Measurements from ENCODE around the gene MT1M. TPM values are rescaled to one million over a fixed set of nuclear protein-coding genes. Genes with fewer than 3 reads are reported as not detected.

The MT1M gene
- total and polyA plus RNA-seq, 10 of the 15 experiments (the other 5 are each of a cell fraction or from before 2014, with no cell fraction given): not detected

DNA sequence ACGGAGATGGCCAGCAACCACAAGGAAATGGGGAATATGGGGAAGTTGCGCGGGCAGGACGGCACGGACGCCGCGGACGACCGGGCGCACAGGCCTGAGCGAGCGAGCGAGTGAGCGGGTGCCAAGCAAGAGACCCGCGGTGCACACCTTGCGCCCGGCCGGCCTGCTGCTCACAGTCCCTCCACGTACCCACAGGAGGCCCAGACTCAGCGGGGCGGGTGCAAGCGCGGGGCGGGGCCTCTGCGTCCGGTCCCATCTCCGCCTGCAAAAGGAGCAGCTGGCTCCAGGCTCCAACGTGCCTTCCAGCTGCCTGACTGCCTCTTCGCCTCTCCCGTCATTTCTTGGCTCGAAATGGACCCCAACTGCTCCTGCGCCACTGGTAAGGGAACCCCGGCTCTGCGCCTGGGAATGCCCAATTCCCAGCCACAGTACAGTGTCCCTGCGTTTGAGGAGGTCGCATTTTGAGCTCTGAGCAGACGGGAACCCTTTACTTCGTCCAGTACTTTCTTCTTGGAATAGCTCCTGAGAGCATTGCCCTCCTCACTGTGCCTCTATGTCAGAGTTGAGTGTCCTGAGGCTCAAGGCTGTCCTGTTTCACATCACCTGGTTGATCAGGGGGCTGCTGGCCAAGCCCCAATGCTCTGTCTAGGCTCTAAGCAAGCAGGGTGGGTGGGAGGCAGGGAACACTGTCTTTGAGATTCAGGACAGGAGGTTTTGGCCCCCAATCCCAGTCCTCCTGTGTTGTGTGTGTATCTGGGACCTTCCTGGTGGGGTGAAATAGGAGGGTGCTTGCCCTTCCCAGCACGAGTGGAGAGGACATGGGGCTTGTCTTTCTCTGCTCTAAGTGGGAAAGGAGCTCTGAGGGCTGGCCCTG lies 15.0 kb upstream of the MT1M start (continued):
- TF ChIP-seq MTA2 (IDR thresholded peaks at IDR 0.05; ENCODE audit: low read depth) (no peak), LARP7 (IDR thresholded peaks at IDR 0.05) (no peak), POLR2A (IDR thresholded peaks at IDR 0.05; ENCODE audit: low read depth, low read length) (no peak)

DNA sequence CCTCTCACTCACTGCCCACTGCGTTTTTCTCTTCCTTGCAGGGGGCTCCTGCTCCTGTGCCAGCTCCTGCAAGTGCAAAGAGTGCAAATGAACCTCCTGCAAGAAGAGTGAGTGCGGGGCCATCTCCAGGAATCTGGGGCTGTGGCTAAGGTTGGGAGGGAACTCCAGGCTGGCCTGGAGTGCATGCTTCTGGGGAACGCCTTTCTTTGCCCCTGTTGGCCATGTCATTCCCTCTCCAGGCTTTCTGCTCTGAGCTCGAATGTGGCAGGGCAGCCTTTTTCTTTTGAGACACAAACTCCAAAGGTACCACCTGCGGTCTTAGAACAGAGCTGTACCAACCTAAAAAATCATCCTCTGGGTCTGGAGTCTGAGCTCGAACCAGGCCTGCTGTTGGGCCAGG lies 14.3 kb upstream of the MT1M start:
- Histone ChIP-seq H3K4me2 (ENCODE audit: control insufficient read depth, insufficient read depth) (no peak overlapping the region), H3K9me3 (replicated peaks; ENCODE audit: control insufficient read depth, insufficient read depth, low read length) (no peaks in the 10 kb centered on the region), H3K4me1 (ENCODE audit: control insufficient read depth, insufficient read depth, low read length) (peaks cover 4% of the 10 kb centered on the region; the same call in 1 of the 2 replicates), H3K9ac (ENCODE audit: control insufficient read depth, insufficient read depth, low read length) (no peak overlapping the region), H3K27me3 (replicated peaks in 1 of 2; ENCODE audit: control insufficient read depth in 2 of 2, insufficient read depth in 2 of 2, low read length in 1 of 2) (peaks cover 0 to 5% of the 10 kb centered on the region in 2 experiments; a peak in 2 of 4 replicates), H3K36me3 (ENCODE audit: control insufficient read depth in 2 of 2, insufficient read depth in 2 of 2, low read length in 1 of 2) (no peaks in the 10 kb centered on the region), H3K27ac (ENCODE audit: control insufficient read depth, insufficient read depth) (no peak overlapping the region), H3K79me2 (ENCODE audit: control insufficient read depth, insufficient read depth, low read length) (no peaks in the 10 kb centered on the region), H3K4me3 (no peak overlapping the region), H4K20me1 (ENCODE audit: control insufficient read depth, insufficient read depth) (no peaks in the 10 kb centered on the region), H2AFZ (ENCODE audit: control insufficient read depth, low read depth, low read length) (no peak overlapping the region)
- ChIA-PET POLR2A (interaction anchor here (0.7 kb wide), 1 partner anchor 12 kb away, joined by 3 read pairs; no protein-coding TSS in a partner anchor), CTCF (no interaction called here), RAD21 (ENCODE audit: unreplicated experiment) (no interaction called here), SMC1A (ENCODE audit: uncharacterized antibody, unreplicated experiment) (interaction anchor here (1.2 kb wide), 1 partner anchor 8 kb away, joined by 3 read pairs; no protein-coding TSS in a partner anchor)
- in situ Hi-C loops (cut with MboI): no loop called here
- TF ChIP-seq TBL1XR1 (IDR thresholded peaks at IDR 0.05; ENCODE audit: low read depth, low read length): no peak
- no peak for TF ChIP-seq MEF2A (IDR thresholded peaks at IDR 0.05; ENCODE audit: insufficient read depth, low read depth, low read length)
- no peak for TF ChIP-seq CBFB (IDR thresholded peaks at IDR 0.05; ENCODE audit: low read depth)
- no peak for TF ChIP-seq IRF4 (IDR thresholded peaks at IDR 0.05; ENCODE audit: low read depth, low read length)
- no peak for TF ChIP-seq HDAC2 (IDR thresholded peaks at IDR 0.05)
- TF ChIP-seq, protein P1, sequence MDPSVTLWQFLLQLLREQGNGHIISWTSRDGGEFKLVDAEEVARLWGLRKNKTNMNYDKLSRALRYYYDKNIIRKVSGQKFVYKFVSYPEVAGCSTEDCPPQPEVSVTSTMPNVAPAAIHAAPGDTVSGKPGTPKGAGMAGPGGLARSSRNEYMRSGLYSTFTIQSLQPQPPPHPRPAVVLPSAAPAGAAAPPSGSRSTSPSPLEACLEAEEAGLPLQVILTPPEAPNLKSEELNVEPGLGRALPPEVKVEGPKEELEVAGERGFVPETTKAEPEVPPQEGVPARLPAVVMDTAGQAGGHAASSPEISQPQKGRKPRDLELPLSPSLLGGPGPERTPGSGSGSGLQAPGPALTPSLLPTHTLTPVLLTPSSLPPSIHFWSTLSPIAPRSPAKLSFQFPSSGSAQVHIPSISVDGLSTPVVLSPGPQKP (IDR thresholded peaks at IDR 0.05; ENCODE audit: low read depth, low read length): no peak
- DNase-seq (ENCODE audit: low read depth, low spot score): no peak
- no peak for ATAC-seq
- FAIRE-seq: no peak
- BruUV-seq (replicated peaks): no TSS peak
- 25% methylated on average over 6 of the region's 6 CpGs for WGBS (ENCODE audit: insufficient coverage, insufficient replicate concordance, low lambda C conversion rate, missing lambda C conversion rate)
- intact Hi-C loops (cut with micrococcal nuclease; ENCODE audit: unreplicated experiment): no loop called here
